Measurements from ENCODE around the gene CPTP.

Gene CPTP

DNA sequence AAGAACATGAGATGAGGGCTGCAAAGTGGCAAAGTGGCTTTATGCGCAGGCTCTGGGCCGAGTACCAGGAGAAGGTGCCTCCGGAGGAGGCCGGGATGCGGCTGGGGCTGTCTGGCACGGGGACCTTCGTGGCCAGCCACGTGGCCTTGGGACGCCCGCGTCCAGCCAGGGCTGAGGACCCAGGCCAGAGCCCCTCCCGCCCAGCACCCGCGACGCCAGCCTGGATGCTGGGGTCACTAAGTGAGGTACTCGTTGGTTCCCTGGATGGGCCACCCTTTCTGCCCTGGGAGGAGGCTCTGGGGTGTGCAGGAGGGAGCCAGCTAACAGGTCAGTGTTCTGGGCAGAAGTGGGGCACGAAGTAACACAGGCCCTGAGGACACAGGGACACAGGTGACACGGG, 31.8 kb upstream of the CPTP start:
- no peak for DNase-seq

DNA sequence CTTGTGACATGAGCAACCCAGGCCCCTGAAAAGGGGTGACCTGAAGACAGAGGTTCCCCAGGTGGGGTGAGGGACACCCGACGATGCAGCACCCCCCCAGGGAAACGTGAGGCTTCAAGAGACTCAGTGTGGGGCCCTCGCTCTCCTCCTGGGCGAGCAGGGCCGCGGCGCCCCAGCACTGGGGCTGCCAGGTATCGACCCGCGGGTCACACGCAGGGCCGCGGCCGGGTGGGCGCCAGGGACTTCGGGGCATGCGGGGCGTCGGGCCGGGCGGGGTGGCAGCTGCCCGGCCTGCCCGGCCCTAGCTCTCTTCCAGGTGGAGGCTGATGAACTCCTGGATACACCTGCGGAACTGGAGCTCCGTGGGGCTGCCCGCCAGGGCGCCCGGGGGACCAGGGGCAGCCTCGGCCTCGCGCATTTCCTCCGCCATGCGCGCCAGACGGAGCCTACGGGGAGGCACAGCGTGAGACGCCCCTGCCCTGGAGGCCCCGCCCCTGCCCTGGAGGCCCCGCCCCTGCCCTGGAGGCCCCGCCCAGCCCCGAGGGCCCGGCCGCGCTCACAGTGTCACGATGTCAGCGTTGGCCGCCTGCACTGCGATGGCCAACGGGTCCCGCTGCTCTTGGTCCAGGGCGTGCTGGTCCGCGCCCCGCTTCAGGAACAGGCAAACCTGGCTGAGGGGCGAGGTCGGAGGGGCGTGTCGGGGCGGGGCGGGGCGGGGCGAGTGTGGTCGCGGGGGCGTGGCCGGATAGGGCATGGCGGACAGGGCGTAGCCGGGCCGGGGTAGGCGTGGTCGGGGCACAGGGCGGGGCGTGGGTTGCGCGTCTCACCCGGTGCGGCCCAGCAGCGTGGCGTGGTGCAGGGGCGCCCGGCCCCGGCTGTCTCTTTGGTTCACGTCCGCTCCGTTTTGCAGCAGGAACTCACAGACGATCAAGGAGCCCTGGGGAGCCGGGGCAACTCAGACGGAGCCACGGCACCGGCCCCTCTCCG, 31.0 kb upstream of the CPTP start:
- no peak for DNase-seq

DNA sequence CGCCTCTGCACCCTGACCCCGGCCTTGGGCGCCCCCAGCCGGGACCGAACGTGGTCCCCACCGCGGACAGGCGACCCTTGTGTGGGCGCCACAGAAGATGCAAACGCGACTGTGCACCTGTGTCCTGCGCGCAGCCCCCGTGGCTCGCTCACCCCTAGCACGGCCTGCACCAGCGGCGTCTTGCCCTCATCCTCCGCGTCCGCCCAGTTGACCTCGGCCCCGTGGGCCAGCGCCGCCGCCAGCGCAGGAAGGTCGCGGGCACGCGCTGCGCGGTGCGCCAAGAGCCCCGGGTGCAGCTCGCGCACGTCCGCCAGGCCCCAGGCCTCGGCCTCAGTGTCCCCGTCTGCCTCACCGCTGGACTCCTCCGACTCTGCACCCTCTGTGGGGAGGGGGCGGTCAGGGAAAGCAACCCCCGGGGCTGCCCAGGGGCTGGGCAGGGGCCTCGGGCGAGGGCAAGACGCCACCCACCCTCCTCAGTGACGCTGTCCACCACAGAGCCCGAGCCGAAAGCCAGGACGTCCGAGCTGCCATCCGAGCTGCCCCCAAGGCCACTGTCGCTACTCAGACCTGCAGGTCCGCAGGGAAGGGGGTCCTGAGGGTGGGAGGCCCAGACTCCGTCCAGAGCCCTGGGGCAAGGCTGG, 30.2 kb upstream of the CPTP start:
- no peak for DNase-seq

DNA sequence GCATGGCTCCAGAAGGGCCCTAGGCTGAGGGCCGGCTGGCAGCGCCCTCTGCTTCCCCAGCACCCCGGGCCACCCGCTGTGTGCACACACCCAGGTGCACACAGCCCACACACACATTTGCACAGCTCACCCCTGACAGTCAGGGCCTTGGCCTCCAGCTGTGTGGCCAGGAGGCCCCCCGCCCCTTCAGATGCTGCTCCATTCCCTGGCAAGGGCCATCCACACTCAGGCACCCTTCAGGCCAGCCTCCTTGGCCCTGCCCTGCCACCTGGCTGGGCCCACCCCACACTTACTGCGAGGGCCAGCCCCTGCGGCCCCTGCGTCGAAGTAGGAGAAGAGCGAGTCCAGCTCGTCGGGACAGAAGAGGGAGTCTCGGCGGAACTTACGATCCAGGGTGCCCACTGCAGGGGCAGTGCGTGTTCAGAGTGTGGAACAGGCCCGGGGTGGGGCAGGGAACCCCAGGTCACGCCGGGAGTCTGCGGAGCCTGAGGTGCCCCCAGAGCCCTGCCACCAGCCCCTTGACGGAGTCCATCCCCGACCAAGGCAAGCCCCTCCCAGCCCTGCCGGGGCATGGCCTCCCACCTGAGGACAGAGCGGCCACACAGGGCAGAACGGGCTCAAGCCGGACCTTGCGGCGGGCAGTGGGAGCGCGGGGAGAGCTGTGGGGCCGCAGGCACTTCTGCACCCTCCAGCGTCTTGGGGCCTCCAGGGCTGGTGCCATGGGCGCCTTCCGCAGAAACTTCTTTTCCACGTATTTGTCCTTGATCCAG, 29.3 kb upstream of the CPTP start:
- DNase-seq, result no peak

DNA sequence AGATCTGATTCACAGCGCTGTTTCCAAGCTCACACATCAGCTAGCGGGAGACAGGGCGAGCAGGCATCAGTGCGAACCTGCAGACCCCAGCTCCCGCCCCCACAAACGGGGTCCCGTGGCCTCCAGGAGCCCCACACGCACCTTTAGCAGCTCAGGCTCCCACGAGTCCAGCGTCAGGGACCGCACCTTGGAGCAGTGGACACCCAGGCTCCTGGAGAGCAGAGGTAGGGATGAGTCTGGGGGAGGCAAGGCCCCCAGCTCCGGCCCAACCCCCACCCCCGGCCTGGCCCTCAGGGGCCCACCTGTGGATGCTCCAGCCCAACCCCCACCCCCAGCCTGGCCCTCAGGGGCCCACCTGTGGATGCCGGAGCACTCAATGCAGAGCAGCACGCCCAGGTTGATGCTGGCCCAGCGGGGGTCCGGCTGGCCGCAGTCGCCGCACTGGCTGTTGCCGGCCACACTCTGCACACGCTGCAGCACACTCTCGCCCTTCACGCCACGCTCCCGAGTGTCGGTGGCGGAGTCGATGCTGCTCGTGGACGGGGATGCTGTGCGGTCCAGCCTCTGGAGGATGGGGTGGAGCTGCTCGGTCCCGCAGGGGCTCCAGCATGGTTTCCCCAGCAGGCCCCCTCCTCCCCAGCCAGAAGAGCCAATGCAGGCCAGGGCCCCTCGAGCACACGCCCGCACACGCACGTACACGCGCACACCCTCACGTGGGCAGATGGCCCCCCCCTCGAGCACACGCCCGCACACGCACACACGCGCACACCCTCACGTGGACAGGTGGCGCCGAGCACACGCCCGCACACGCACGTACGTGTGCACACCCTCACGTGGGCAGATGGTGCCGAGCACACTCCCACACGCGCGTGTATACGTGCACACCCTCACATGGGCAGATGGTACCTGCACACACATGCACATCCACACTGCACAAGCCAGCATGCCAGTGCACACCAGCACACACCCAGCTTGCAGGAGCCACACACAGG, 28.2 kb upstream of the CPTP start:
- DNase-seq, result no peak

DNA sequence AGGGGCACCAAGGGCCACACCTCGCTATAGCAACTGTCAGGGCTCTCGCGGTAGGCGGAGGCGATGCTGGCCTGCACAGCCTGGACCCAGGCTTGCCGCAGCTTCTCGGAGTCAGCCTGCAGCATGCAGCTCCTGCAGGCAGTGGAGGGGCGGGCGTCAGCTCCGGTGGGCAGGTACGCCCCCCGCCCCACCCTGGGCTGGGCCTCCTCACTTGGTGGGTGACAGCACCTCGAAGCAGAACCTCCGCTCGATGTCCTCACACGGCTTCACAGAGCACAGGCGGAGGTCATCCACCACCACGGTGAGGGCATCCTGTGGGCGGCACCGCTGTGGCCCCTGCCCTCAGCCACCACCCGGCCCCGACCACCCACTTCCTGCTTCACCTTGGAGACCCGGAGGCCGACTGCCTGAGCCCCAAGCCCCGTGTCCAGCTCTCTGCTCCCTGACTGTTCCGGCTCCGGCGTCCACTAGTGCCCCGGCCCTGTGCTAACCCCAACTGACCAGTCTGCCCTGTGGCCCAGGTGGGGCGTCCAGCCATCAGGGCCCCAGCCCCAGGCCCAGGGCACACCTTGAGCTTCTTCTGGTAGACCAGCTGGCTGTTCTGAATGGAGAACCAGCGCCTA, 26.7 kb upstream of the CPTP start:
- DNase-seq, result no peak

DNA sequence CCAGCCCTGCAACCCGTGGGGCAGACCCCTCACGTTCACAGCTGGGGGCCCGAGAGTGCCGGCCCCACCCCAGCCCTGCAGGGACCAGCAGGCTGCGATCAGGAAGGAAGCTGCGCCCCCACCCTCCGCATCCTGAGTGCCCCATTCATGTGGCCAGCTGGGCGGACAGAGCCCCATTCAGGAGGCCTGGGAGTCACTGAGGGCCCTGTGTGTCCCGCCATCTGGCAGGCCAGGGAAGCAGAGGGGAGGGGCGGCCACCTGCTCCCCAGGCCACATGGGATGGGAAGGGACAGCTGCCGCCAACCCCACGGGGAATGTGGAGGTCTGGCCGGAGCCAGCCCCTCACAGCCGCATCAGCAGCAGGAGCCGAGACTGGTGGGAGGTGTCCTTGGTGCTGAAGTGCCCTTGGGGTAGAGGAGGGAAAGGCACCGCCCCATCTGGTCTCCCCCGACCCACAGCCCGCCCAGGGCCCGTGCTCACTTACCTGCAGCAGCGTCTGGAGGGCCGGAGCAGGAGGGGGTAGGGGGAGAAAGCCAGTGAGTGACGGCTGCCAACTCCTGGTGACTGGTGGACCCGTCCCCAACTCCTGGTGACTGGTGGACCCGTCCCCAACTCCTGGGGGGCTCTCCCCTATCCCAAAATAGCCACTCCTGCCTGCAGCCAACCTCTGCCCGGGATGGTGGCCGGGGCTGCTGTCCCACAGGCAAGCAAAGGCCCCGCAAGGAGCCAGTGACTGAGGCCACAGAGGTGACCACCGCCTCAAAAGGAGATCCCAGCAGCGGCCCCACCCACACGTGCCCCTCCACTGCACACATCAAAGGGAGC, 25.5 kb upstream of the CPTP start:
- DNase-seq, result peak in 1 of 2 experiments; percentile 67

DNA sequence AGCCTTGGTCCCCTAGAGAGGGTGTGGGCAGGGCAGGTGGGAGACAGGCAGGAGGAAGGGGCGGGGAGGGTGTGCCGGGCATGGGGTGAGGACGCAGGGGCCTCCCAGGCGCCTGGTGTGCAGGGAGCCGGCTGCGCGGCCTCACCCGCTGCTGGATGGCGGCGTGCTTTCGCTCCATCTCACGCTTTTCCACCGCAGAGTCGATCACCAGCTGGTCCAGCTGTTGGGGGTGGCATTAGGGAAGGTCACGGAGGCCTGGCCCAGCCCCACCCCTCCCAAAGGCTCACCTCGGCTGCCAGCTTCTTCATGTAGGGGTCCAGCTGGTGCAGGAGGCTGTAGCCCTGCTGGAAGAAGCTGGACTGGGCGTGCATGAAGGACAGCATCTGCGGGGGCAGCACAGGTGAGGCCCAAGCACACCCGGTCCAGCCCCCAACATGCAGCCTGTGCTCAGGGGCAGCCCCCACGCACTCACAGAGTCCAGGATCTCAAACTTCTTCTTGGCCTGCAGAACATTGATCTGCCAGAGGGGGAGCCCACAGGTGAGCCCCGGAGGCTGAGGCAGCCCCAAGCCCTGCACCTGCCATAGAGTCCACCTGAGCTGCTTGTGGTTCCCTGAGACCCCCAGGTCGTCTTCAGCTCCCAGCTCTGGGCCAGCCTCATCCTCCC, 24.8 kb upstream of the CPTP start:
- no peak for DNase-seq

DNA sequence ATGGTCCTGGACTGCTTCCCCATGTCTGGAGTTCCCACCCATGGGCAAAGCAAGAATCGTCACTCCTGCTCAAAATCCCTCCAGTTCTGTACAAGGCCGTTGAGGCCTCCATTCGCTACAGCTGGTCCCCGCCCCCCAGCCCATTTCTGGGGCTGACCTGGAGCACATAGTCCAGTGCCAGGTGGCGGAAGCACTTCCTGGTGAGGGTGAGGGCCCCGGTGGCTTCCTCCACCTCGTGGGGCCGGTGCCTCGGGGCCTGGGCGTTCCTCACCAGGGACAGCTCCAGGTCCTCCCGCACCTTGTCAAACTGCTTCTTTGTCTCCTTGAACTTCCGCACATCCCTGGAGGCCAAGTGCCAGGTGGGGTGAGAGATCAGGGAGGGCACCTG, 24.3 kb upstream of the CPTP start:
- no peak for DNase-seq

DNA sequence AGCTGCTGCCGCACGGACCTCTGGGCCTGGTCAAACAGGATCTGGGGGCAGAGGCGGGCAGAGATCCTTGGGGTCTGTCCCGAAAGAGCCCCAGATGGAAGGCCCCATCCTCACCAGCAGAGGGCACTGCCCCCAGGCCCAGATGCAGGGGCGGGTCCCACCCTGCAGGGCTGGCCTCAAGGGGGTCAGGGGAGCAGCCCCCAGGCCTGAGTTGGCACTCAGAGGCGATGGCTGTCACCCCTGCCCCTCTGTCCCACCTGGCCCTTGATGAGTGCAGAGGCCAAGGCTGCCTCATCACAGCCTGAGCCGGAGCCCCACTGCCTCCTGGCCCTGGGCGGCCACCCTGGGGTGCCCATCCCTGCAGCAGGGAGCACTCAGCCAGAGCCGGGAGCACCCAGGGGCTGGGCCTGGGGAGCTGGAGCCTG, 22.6 kb upstream of the CPTP start:
- no peak for DNase-seq

DNA sequence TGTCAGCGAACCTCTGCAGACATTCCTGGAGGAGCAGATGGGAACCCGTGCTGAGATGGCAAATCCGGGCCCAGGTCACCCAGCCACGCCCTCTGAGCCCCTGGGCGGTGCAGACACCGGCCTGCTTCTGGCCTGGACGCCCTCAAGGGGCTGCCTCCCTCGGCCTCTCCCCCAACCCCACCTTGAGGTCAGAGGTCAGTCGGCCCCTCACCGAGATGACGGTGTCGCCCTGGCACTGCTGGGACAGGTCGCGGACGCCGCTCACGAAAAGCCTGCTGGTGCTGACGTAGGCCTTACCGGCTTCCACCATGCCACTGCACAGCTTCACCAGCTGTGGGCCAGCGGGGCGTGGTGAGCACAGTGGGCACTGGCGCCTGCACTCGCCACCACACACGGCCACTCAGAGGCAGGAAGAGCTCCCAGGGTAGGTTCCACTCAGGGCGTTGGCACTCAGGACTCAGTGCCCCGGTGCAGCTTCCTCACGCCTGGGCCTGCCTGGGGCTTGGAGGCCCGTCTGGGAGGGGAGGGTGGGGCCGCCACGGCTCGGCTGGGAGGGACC, 21.6 kb upstream of the CPTP start:
- DNase-seq, result no peak

DNA sequence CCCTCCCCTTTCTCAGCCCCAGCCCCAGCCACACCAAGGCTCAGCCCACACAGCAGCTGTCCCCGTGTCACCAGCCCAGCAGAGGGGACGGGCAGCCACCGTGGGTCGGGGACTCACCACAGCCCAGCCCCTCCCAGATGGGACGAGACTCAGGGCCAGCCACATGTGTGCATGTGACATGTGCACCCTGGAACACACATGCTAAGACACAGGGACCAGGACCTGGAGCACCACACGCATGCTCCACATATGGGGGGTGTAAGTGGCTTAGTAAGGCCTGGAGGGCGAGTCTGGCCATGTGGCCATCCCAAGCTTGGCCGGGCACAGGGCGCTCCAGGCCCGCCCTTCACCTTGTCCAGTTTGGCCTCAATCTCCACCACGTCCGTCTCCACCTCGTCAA, 20.9 kb upstream of the CPTP start:
- no peak for DNase-seq

DNA sequence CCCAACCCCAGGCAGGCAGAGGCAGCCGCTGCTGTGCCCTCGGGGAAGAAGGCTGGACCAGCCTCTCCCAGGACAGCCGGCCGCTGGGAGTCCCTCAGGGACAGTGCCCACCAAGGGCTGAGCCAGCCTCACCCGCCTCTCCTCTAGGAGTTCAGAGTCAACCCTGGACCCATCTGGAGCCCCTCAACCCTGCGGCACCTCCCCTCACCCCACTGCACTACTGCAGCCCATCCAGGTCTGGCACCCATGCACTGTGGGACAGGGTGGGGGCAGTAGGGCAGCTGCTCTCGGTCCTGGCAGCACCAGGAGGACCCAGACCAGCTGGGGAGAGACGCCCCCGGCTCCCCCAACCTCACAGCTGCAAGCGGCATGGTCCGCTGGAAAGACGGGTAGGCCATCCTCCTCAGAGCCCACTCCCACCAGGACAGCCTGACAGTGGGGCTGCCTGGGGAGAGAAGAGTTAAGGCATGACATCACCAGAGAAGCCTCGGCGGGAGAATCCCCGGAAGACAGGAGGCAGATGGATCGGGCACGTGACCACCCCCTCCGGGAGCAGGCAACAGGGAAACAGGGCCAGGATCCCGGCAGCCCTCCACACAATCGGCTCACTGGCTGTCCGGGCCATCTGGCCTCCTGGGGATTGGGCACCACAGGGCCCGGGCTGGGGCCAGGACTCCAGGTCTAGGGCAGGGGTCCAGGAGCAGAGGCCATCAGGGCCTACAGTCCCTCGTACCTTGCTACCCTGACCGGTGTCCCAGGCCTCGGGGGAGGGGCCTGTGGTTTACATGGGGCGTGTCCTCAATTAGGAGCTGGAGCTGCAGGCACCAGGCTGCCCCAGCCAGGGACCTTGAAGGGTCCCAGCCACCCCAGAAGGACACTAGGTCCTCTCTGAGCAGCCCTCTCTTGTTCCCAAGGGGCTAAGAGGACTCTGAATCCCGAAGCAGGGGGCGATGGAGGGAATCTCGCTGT, 20.0 kb upstream of the CPTP start:
- DNase-seq, result peak; percentile 84 to 86

DNA sequence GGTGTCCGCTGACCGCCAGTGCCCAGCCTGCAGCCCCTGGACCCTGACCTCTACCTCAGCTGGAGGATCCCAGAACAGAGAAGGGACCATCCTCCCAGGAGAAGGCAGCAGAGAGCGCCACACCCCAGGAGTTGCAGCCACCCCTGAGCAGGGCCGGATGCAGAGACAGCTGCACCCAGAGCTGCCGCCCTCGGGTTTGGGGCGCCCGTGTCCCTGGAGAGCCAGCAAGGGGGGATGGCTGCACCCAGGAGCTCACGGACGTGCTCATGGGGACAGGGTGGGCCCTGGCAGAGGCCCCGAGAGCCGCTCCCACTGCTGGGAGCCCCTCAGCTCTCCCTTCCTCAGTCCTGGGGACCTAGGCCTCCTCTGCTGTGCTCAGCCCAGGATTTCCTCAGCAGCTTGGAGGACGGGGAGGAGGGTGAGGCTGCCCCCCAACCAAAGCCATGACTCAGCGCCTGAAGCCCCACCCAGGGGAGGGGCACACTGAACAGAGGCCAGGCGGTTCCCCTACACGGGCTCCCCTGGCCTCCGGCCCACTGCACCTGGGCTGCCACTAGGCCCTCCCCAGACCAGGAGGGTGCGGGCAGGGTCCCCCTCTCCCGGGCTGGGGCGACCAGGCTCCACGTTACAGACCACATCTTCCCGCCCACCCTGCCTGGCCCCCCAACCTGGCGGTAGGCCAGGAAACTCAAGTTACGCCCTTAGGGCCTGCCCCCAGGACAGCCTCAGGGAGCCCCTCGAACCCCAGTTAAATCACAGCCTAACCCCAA, 19.1 kb upstream of the CPTP start:
- peak; percentile 51 to 55 for DNase-seq

DNA sequence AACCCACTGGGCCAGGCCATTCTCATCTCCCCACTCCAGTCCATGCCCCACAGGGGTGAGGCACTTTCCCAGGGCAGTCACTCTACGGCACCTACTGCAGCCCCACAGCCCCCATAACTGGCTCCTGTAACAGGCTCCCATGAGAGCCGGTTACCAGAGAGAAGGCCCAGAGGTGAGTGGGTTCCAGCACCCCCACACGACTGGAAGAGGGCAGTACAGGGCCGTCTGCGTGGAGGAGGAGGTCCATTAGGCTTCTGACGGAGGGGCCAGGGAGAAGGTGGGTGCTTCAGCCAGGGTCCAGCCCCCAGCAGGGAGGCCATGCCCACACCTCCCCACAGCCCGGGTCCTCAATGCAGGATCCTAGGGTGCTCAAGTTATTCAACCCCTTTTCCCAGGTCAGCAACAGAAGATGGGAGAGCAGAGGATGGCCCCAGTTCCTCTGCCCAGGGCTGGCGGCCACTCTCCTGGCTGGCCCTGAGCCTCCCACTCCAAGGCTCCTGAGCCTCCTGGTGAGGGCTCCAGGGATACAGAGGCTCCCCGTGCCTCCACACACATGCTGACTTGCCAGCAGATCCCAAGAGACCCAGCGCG, 18.4 kb upstream of the CPTP start:
- DNase-seq, result no peak

DNA sequence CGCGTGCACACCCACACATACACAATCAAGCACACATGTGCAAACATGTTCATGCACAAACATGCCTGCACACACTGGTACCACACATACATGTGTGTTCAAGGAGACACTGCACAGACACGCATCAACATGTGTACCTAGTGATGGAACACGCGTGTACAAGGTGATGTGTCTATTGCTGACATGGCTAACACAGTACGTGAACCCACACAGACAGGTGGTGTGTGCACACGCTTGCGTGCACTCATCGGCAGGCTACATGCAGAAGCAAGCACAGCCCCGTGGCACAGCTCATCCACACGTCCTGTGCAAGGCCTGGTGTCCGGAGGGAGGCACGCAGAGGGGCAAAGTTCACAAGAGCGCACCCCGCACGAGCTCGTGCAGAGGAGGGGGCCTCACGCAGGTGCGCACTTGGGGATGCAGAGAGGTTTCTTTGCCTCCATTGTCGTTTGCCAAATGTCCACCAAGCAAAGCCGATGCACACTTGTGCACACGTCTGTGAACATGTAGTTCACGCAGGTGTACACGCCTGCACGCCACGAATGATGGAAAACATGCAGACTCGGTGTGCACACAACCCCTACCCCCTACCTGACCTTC, 17.8 kb upstream of the CPTP start:
- no peak for DNase-seq
